Fibroblast of skin of right biceps (primary cell): ENCODE data around the gene PAPSS1.
"Not testable (repeated sequence)": the region's sequence is repeated elsewhere in the genome, so short reads cannot be mapped to it uniquely, and the experiment has no call there.

ENCODE experiments used
- DNase-seq: peaks from one replicate; pipeline ENCODE4 v3.0.0-alpha.2; 2013

PAPSS1 gene

DNA sequence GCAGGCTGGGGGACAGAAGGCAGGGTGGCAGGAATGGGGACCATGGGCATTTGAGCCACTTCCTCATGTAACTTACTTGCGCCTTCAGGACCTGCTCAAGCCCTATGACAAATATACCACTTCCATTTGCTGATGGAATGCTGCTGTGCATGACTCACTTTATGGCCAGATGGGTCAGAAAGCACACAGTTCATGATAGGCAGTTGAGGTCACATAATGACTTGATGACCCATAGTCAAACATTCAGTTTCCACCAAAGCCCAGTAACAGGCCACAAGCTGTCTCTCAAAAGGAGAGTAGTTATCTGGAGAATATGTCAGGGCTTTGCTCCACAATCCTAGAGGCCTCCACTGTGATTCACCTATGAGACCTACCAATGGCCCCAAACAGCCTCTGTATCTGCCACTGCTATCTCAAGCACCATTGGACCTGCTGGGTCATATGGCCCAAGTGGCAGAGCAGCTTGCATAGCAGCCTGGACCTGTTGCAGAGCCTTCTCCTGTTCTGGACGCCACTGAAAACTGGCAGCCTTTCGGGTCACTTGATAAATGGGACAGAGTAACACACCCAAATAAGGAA is 5.3 kb upstream of the PAPSS1 start:
- peak; percentile 9 for DNase-seq

GRCh38 chr4:107723331-107723730 is 3.3 kb upstream of the PAPSS1 start:
- not testable (repeated sequence) for DNase-seq

DNA sequence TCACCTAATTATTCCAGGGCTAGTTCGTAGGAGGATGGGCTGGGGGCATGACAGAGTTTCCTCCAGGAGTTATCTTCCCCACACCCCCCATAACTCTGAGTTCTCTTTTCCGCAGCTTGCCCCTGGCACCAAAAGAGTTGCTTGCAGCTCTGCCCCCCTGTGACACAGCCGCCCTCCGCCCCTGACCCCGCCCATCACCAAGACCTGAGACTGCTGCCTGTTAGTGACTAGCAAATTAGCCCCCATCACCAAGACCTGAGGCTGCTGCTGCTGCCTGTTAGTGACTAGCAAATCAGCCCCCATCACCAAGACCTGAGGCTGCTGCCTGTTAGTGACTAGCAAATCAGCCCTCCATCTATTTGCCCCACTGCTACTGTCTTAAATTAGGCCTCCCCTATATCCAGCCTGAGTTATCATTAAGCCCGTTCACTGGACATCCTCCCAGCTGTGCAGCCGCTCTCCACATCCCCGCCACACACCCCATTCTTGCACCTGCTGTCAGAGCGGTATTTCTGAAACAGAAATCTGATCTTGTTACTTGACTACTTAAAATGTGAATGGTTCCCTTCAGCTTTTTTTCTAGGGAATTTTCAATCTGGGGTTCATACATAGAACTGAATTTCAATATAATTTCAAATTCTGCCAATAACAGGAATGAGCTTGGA is 1.5 kb upstream of the PAPSS1 start:
- no peak for DNase-seq

DNA sequence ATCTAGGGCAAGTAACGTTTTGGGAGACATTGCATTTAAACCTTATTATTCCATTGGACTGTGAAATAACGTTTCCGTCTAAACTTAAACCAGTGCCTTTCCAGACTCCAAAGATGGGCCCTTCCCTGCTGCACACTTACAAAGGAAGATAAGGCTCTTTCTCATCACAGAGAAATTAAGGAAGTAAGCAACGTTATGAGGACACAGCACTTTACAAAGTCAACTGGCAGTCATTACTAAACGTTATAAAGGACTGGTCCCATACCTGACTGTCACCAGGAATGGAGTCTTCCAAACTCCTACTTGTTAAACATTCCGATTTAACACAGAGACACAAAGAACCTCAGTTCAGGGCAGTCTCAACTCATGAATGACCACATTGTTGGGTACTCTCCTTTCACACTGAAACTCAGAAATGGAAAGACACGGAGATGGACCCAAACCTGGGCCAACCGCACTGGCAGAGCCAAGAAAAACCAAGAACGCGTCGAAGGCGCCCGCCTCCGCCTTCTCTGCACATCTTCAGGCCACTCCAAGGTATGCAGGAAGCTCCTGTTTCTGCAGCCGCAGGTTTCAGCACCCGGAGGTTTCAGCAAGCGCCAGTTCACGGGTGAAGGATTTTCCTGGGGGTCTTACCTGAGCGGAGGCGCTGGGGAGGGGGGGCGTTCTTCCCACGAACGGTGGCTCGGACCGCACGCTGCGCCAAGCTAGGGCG is 670 bp downstream of the PAPSS1 start:
- peak; percentile 30 for DNase-seq

DNA sequence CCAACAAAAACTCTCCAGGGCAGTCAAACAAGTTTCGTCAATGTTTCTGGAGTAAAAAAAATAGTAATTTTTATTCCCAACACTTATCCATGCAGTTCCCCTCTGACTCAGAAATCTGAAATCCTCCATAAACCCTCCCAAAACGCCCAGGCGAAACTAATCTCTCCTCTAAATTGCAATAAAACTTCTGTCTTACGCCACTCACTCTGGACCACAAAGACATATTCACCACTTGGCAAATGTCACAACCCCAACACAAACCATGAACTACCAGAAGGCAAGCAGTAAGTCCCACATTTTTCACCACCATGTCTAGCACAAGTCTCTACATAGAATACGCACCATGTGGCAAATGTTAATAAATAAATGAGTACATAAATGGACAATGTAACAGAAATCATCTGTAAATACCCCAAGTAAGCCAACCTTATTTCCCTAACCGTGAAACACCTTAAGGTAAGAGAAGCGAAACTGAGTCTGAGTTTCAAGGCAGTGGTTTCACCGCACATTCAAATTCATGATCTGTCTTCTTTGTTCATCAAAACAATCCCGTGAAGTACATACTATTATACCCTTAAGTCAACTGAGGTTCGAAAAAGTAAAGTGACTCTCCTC is 1.6 kb downstream of the PAPSS1 start:
- DNase-seq = peak; percentile 7

GRCh38 chr4:107714256-107714655 is 5.8 kb downstream of the PAPSS1 start:
- peak; percentile 31 for DNase-seq

- DNase-seq = no peak
Measured at GRCh38 chr4:107712236-107712635, 7.8 kb downstream of the PAPSS1 start.

DNA sequence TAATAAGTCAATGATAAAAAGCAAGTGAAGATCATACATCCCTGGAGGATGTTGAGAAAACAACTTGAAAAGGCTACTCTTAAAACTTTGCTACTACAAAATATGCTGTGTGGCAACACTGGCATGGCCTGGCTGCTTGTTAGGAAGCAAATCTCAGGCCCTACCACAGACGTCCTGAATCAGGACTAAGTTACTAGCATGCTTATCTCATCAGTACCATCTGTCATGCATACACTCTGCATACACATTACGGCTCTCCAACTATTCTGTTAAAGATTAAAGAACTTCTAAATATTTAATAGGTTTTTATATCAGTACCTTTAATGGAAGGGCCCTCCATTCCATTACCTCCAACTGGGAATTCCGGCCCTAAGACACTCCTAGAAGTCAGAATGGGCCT is 8.2 kb downstream of the PAPSS1 start:
- no peak for DNase-seq

- no peak for DNase-seq
Measured at GRCh38 chr4:107710493-107711459, 9.3 kb downstream of the PAPSS1 start.

DNA sequence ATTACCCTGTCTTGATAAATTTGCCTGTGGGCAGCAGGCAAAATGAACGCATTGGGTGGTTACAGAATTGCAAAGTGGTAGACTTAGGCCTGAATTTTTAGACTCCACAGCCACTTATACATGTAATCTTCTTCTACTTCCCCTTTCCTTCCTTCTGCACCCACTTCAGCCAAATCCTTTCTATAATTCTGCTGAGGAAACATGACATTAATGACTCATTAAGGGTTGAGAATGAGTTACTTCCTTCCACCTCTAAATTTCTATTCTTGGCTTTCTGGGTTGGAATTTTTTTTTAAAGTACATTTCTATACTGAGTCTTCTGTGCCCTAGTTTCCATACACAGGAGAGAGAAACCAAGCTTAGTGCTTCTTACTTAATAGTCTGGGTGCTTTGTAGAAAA is 10.1 kb downstream of the PAPSS1 start:
- peak; percentile 20 for DNase-seq

GRCh38 chr4:107708225-107708624 is 11.8 kb downstream of the PAPSS1 start:
- no peak for DNase-seq

DNA sequence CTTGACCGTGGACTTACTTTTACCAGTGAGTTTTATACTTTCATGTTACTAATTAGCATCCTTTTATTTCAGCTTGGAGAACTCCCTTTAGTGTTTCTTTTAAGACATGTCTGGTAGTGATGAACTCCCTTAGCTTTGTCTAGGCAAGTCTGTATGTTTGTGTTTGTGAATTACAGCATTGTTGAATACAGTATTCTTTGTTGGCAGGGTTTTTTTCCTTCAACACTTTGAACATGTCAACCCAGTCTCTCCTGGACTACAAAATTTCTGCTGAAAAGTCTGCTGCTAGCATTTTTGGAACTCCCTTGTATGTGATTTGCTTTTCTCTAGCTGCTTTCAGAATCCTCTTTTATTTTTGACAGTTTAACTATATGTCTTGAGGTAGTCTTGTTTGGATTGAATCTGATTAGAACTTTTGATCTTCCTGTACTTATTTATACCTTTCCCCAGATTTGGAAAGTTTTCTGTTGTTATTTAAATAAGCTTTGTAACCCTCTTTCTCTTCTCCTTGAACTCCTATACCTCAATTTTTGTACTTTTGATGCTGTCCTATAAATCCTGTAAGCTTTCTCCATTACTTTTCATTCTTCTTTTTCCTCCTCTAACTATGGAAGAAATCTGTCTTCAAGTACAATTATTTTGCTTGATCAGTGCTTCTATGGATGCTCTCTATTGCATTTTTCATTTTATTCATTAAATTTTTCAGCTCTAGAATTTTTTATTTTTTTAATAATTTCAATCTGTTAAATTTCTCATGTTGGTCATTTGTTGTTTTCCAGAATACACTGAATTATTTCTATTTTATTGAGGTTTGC is 14.1 kb downstream of the PAPSS1 start:
- DNase-seq = no peak

DNA sequence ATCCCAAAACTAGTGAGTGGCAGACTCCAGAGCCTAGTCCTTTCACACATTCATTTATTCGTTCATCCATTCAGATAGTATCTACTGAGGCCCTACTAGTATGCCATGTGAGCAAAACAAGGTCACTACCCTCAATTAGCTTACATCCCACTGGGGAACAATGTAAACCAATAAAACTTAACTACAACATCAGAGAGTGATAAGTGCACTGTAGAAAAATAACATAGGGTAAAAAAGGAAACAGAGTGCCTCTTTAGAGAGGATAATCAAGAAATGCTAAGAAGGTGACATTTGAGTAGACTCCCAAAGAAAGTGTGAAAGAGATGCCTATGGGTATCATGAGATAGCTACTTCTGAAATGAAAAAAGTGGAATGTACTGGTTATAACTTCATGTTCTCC is 18.5 kb downstream of the PAPSS1 start:
- no peak for DNase-seq

GRCh38 chr4:107699466-107700206 is 20.4 kb downstream of the PAPSS1 start:
- no peak for DNase-seq

- DNase-seq = not testable (repeated sequence)
Measured at GRCh38 chr4:107696187-107696586, 23.8 kb downstream of the PAPSS1 start.

GRCh38 chr4:107693132-107693531 is 26.9 kb downstream of the PAPSS1 start:
- no peak for DNase-seq

- DNase-seq = no peak
Measured at GRCh38 chr4:107692202-107692601, 27.8 kb downstream of the PAPSS1 start.

DNA sequence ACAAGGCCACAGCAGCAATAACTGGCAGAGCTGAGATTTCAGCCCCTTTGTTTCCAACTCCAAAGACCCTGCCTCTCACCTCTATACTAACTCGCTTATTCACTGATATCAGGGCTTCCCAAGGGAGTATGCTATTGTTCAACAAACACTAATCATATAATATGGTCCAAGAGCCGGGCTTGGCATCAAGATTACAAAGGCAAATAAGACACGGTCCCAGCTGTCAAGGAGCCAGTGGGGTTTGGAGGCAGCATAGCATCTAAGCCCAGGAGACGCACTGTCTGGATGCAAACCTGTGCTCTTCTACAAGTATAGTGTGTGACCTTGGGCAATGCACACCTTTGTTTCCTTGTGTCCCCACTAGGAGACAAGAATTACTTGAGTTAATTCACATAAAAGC is 28.7 kb downstream of the PAPSS1 start:
- DNase-seq = no peak

- peak; percentile 86 for DNase-seq
Measured at GRCh38 chr4:107689912-107690587, 30.0 kb downstream of the PAPSS1 start.

DNA sequence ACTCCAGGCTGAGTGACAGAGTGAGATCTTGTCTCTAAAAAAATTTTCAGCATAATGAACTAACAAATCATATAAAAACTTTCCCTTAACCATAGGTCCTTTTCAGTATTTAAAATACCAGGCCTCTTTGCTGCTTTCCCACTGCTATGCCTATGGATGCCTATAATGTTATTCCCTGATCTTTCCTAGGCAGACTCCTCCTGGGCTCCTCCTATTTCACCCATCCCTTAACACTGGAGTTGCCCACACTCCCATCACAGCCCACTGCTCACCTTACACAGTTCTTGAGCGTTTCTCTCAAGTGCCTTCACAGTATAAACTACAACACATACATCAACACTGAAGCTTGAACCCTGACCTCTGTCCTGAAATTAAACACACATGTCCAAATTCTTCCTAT is 31.6 kb downstream of the PAPSS1 start:
- DNase-seq = no peak
